ENCODE measurements around the gene FEZF1.

The FEZF1 gene

DNA sequence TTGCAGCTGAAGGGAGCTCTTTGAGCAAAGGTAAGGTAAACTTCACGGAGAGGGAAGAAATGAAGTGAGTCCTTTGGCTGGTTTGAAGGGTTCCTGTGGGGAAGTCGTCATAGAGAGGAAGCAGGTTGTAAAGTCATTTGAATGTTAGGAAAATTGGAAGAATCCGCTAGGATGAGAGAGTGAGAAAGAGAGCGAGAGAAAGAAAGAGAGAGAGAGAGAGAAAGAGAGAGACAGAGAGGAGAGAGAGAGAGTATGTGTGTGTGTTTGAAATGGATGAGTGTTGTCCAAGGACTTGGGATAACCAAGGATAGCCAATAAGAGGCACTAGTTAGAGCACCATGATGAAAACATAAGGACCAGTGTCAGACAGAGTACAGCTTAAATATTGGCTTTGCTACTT lies 43.1 kb downstream of the FEZF1 start:
- DNase-seq = no peak

DNA sequence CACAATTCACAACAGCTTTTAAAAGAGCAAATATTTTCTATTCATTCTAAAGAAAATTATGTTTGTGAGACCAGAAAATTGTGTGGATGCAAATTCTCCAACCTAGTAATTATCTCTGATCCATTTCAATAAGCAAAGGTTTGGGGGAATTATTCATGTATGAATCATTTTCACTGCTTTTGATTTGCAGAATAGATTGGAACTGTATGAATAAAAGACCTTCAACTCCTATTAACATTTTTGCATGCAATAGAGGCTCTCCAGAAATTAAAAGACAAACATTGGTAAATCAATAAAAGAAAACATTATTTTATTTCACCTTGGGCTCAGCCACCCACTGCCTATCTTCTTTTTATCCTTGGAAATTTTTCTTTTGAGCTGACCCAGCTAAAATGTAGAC lies 43.5 kb downstream of the FEZF1 start:
- DNase-seq = no peak

DNA sequence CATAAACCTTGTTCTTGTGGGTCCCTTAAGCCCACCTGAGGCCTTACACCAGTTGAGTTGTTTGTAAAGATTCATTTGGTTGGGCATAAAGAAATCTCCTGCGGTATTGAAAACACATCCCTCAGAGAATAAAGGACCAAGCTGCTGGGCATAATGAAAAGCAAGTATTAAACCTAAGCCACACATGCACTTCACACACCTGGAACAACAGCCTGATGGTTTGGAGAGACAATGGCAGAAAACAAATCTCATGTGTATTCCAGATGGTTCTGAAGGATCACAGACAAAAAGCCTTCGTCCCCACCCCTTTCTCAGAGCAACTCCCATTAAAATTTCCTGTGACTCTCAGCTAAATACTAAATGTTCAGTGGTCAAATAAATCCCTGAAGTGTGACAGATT lies 44.2 kb downstream of the FEZF1 start:
- no peak for DNase-seq

DNA sequence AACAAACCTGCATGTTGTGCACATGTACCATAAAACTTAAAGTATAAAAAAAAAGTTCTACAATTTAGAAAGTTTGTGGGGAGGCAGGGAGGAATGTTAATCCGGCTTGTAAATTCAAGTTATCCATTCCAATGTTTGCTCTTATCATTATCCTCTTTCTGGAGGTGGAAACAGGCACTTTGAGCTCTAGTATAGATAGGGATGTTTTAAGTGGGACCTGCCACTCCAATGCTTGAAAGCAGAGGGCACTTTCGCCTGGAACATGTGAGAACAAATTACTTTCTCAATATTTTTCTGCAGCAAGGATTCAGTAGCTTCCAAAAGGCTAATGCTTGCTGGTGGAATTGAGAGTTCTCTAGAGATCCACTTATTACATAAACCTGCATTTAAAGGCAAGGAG lies 45.6 kb downstream of the FEZF1 start:
- no peak for DNase-seq

DNA sequence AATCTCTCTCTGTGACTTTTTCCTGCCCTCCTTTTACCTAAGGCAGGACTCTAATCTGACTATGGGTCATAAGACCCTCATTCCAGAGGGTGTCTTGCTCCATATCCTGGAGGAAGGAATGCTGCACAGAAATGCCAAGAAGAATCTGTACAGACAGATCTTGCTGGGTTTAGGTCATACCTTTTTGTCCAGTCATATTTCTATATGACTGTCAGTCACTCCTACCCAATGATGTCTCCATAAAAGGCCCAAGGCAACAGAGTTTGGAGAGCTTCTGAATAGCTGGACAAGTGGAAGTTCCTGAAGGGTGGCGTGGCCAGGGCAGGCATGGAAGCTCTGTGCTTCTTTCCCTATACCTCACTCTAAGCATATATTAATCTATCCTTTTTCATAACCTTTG lies 47.5 kb downstream of the FEZF1 start:
- no peak for DNase-seq

DNA sequence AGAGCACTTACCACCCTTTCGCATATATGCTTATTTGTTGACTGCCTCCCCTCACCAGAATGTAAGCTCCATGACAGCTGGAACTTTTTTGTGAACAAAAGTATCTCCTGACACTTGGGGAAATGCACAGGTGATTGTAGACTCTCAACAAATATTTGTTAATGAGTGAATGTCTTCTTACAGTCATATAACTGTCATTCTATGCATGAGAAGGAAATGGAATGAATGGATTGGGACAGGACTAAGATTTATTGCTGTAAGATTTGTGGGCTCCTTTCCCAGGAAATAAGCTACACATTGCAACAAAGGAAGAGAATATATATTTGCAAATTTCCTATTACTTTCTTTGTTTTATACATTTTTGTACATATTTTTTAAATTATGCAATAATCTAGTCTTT lies 48.5 kb downstream of the FEZF1 start:
- DNase-seq = no peak

DNA sequence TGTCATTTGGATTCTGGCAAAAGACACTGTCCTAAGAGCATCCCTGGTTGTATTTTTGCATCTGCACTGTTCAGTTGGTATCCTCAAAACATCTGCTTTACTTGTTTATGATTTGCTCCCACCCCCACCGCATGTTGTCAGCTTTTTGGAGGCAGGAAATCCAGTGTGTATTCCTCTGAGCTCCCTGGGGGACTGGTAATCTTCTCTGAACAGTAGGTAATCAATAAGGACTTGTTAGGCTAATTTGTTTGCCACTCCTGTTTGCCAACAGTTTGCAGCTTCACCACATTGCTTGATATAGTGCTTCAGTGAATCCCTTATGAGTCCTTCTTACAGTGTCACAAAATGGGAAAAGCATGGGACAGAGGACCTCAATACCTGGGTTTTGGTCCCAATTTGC lies 49.1 kb downstream of the FEZF1 start:
- DNase-seq = no peak
